Smooth muscle cell (in vitro differentiated cells): ENCODE results near the gene CLMP. TPM values are rescaled to one million over a fixed set of nuclear protein-coding genes. Genes with fewer than 3 reads are reported as not detected.

Experiments
- DNase-seq: peaks from one replicate; lab custom pipeline; 2025; ENCODE audit not compliant: unreplicated experiment; lab: John Stamatoyannopoulos, UW
- H2AFZ ChIP-seq: fragments of 200-600 bp; sonication (generic); 2 replicates; pipeline ENCODE4 v1.6.0; 2016; ENCODE audit warnings: antibody characterized with exemption, low read depth, mild to moderate bottlenecking
- H3F3A ChIP-seq: fragments of 200-600 bp; sonication (generic); 2 replicates; pipeline ENCODE4 v1.6.0; 2017; ENCODE audit warnings: antibody characterized with exemption, low read depth
- H3K27ac ChIP-seq: fragments of 200-600 bp; sonication (generic); 2 replicates; pipeline ENCODE4 v1.5.1; 2016; ENCODE audit warnings: low read depth, mild to moderate bottlenecking
- H3K27me3 ChIP-seq: fragments of 200-600 bp; sonication (generic); 2 replicates; pipeline ENCODE4 v1.6.1; 2016; ENCODE audit warnings: low read depth, mild to moderate bottlenecking
- H3K36me3 ChIP-seq: fragments of 200-600 bp; sonication (generic); 2 replicates; pipeline ENCODE4 v1.5.1; 2016; ENCODE audit warnings: low read depth
- H3K4me1 ChIP-seq: fragments of 200-600 bp; sonication (generic); 2 replicates; pipeline ENCODE4 v1.5.1; 2016; ENCODE audit warnings: low read depth
- H3K4me2 ChIP-seq: fragments of 200-600 bp; sonication (generic); 2 replicates; pipeline ENCODE4 v1.6.0; 2016; ENCODE audit warnings: mild to moderate bottlenecking
- H3K4me3 ChIP-seq: fragments of 200-600 bp; sonication (generic); 2 replicates; pipeline ENCODE4 v1.5.1; 2016; ENCODE audit warnings: mild to moderate bottlenecking
- H3K79me2 ChIP-seq: fragments of 200-600 bp; sonication (generic); 2 replicates; pipeline ENCODE4 v1.6.0; 2016; ENCODE audit warnings: low read depth, mild to moderate bottlenecking
- H3K9ac ChIP-seq: fragments of 200-600 bp; sonication (generic); 2 replicates; pipeline ENCODE4 v1.6.0; 2016; ENCODE audit warnings: low read depth
- H3K9me3 ChIP-seq: fragments of 200-600 bp; sonication (generic); replicated peaks from 2 replicates; pipeline ENCODE4 v1.5.1; 2016; ENCODE audit warnings: low read depth
- H4K20me1 ChIP-seq: fragments of 200-600 bp; sonication (generic); 2 replicates; pipeline ENCODE4 v1.6.0; 2016; ENCODE audit warnings: low read depth
- CTCF ChIP-seq: fragments of 200-600 bp; sonication (generic); IDR thresholded peaks from 2 replicates; pipeline ENCODE4 v1.5.1; 2017; ENCODE audit warnings: borderline replicate concordance, mild to moderate bottlenecking, antibody characterized with exemption; ENCODE audit not compliant: insufficient read depth, poor library complexity, severe bottlenecking
- WGBS: methylation state at CpG from one replicate; pipeline ENCODE4 v1.1.7; 2016; ENCODE audit warnings: low lambda C conversion rate; 5-methylcytosine and 5-hydroxymethylcytosine counted together
- polyA plus RNA-seq: library from polyadenylated mRNA; unstranded; fragments of >200 nt; fragmentation: Nextera tagmentation; extraction: Ambion mirVana; gene quantifications from 2 replicates; pipeline ENCODE4 v1.2.1, GENCODE V29; 2016
- total RNA-seq: library from RNA; depleted of rRNA; stranded (reverse); fragments of >200 nt; gene quantifications from 2 replicates; pipeline ENCODE4 v1.2.3, GENCODE V29; 2014

Gene CLMP
- total and polyA plus RNA-seq, 2 experiments from 2014 or later, result 74.0 to 176 TPM

GRCh38 chr11:123202155-123203151, 7.4 kb upstream of the CLMP start:
- DNase-seq, result no peak
- H3K27ac ChIP-seq, result peak overlapping the region; percentile 49
- no peak overlapping the region for H3K9ac ChIP-seq
- no peaks in the 10 kb centered on the region for H3K79me2 ChIP-seq
- H4K20me1 ChIP-seq, result no peaks in the 10 kb centered on the region
- peaks cover 17% of the 10 kb centered on the region for H3K4me1 ChIP-seq
- H3K4me3 ChIP-seq, result no peak overlapping the region
- no peak for TF ChIP-seq CTCF
- H3F3A ChIP-seq, result peaks cover 4% of the 10 kb centered on the region
- WGBS, result 61% methylated on average over 10 of the region's 10 CpGs
- H3K4me2 ChIP-seq, result peak overlapping the region; percentile 7
- H3K36me3 ChIP-seq, result no peaks in the 10 kb centered on the region
- no peak overlapping the region for H2AFZ ChIP-seq
- no peaks in the 10 kb centered on the region for H3K27me3 ChIP-seq
- no peaks in the 10 kb centered on the region for H3K9me3 ChIP-seq

- H3F3A ChIP-seq, result peaks cover 9% of the 10 kb centered on the region
- no peak for DNase-seq
- H3K79me2 ChIP-seq, result no peaks in the 10 kb centered on the region
- no peak for TF ChIP-seq CTCF
- no peak overlapping the region for H3K4me3 ChIP-seq
- 84% methylated on average over 4 of the region's 4 CpGs for WGBS
- H4K20me1 ChIP-seq, result no peaks in the 10 kb centered on the region
- H3K27ac ChIP-seq, result no peak overlapping the region
- H3K4me1 ChIP-seq, result peaks cover 33% of the 10 kb centered on the region
- no peaks in the 10 kb centered on the region for H3K27me3 ChIP-seq
- no peak overlapping the region for H3K4me2 ChIP-seq
- no peaks in the 10 kb centered on the region for H3K9me3 ChIP-seq
- no peak overlapping the region for H3K9ac ChIP-seq
- no peaks in the 10 kb centered on the region for H3K36me3 ChIP-seq
- no peak overlapping the region for H2AFZ ChIP-seq
These were observed 5.2 kb upstream of the CLMP start for GRCh38 chr11:123200264-123200663.

GRCh38 chr11:123197711-123198110, 2.7 kb upstream of the CLMP start:
- Histone ChIP-seq H3K9me3 (no peaks in the 10 kb centered on the region), H3K4me1 (peaks cover 36% of the 10 kb centered on the region), H3K4me2 (peak overlapping the region; percentile 51), H3K27me3 (no peaks in the 10 kb centered on the region), H3K36me3 (no peaks in the 10 kb centered on the region), H3K79me2 (peaks cover 20% of the 10 kb centered on the region), H3K27ac (peak overlapping the region; percentile 86), H3F3A (peaks cover 14% of the 10 kb centered on the region), H4K20me1 (peaks cover 5% of the 10 kb centered on the region), H3K4me3 (no peak overlapping the region), H2AFZ (peak overlapping the region; percentile 42), H3K9ac (peak overlapping the region; percentile 35)
- no peak for DNase-seq
- TF ChIP-seq CTCF, result no peak
- 0% methylated on average over 4 of the region's 4 CpGs for WGBS
